ENCODE measurements around the gene UBAP1. TPM values are rescaled to one million over a fixed set of nuclear protein-coding genes. Genes with fewer than 3 reads are reported as not detected.
"Not testable (repeated sequence)": the region's sequence is repeated elsewhere in the genome, so short reads cannot be mapped to it uniquely, and the experiment has no call there.

Gene UBAP1
- polyA plus RNA-seq, 1 donor: 38.9 TPM

DNA sequence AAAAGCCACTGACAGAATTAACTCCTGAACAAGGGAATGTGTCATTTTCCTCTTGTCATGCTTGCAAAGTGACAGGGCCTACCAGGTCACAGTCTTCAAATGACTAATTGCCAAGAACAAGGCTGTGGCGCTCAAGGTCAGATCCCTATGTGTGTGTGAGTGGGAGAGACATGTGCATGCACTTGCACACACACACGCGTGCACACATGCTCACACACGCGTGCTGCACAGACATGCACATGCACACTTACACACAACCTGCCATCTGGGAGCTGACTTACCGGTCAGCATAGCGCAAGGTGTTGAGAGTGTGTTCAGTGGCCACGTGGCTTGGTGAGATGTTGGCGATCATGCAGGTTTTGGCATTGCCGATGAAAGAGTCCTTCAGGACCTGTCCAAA, 80.5 kb downstream of the UBAP1 start:
- no peak for DNase-seq (ENCODE audit: low read depth)

DNA sequence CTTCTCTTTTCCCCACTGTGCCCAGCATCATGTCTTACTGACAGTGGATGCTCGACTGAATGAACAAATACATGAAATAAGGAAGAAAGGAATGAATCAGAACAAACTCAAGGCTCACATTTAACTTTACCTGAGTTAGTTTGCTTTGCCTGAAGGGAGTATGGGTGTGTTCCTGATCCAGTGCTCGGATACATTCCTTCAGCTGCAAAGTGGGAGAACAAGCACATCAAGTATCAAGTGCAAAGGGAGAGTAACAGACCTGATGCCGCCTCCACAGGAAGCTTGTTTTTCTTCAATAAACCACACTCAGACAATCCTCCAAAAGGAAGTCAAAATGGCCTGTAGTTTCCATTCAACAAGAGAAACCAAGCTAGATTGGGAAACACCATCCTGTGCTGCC, 84.1 kb downstream of the UBAP1 start:
- DNase-seq (ENCODE audit: low read depth): no peak

GRCh38 chr9:34267660-34268059, 88.8 kb downstream of the UBAP1 start:
- DNase-seq (ENCODE audit: low read depth): no peak

DNA sequence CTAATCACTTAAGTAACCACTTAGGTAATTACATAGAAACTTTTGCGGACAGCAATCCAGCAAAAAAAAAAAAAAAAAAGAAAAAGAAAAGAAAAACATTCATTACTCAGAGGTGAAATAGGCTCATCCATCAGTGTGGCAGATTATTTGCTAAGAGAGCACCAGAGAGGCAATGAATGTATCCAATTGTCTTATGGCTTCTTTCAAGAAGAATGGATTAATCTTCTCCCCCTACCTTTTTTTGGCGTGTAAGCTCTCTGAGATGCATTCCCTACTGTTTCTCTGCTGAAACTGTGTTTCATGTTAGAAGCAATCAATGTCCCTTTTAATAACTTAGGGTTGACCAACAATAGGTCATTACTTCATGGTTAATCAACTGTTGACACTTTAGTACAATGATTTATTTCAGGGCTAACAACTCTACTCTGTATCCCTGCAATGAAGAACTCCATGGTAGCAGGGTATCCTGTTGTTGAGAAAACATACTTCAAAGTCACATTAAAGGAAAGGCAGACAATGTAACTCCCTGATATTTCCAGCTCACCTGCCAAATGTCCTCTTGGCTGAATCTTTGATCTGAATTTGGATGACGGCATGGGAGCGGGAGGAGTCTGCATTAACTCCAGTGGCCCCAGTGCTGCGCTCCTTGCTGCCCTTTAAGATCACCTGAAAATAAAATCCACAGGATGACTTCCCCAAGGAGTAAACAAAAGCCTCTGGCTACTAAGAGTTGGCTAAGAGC, 92.6 kb downstream of the UBAP1 start:
- DNase-seq (ENCODE audit: low read depth): no peak

- no peak for DNase-seq (ENCODE audit: low read depth)
Observed at GRCh38 chr9:34272101-34272541, 93.3 kb downstream of the UBAP1 start.

- DNase-seq (ENCODE audit: low read depth): not testable (repeated sequence)
Observed at GRCh38 chr9:34273588-34273987, 94.7 kb downstream of the UBAP1 start.

DNA sequence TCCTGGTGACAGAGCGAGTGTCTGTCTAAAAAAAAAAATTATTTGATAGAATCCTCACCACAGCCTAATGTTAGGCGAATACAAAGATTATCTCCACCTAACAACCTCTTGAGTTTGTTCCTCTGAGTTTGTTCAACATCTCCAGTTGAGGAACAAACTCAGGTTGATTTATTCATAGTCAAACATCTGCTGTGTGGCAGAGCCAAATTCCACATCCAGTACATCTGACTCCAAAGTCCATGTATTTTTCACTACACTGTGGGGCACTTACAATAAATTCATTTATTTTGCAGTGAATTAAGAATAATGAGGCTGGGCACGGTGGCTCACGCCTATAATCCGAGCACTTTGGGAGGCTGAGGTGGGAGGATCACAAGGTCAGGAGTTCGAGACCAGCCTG, 97.0 kb downstream of the UBAP1 start:
- no peak for DNase-seq (ENCODE audit: low read depth)

DNA sequence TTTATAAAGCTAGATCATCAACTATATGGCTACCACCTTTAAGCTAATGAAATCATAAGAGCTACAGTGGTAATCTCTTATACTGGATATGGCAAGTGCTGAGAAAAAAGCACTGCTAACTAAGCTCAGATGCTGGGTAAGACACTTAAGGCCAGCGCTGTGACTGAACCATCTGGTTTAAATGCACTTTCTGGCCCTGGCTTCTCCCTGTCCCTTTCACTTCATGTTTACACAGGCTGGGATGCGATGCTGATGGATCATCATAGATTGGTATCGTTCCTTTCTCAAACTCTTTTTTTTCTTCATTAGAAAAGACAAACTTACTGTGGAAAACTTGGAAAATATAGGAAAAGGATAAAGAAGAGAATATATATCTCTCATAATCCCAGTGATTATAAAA, 97.9 kb downstream of the UBAP1 start:
- no peak for DNase-seq (ENCODE audit: low read depth)

DNA sequence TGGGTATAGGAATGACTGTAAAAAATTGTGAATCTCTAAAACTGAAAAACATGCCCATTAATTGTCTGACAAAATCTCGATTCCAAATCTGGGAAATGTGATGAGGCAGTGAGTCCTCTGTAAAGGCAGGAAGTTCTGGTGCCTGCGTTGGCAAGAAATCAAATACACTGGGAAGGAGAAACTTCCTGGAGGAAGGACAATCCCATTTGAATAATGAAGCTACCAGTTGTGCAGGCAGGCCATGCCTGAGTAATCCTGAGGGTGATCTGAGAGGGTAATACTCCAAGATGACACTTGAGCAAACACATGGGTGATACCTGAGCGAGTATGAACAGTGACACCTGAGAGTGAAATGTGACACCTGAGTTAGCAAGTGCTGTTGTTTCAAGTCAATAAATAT, 100.6 kb downstream of the UBAP1 start:
- no peak for DNase-seq (ENCODE audit: low read depth)

DNA sequence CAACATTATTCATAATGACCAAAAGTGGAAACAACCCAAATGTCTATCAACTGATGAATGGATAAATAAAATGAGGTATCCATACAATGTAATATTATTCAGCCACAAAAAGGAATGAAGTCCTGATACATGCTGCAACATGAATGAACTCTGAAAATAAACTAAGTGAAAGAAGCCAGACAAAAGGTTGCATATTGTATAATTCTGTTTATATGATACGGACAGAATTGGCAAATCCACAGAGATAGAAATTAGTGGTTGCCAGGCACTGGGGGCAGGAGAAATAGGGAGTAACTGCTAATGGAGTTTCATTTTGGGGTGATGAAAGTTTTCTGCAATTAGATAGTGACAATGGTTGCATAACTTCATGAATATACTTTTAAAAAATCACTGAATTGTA, 103.3 kb downstream of the UBAP1 start:
- DNase-seq (ENCODE audit: low read depth): no peak

- DNase-seq (ENCODE audit: low read depth): no peak
Observed at GRCh38 chr9:34289159-34289558, 110.3 kb downstream of the UBAP1 start.

- DNase-seq (ENCODE audit: low read depth): no peak
Observed at GRCh38 chr9:34291023-34291422, 112.2 kb downstream of the UBAP1 start.

GRCh38 chr9:34291423-34291822, 112.6 kb downstream of the UBAP1 start:
- no peak for DNase-seq (ENCODE audit: low read depth)

GRCh38 chr9:34292552-34292951, 113.7 kb downstream of the UBAP1 start:
- no peak for DNase-seq (ENCODE audit: low read depth)

DNA sequence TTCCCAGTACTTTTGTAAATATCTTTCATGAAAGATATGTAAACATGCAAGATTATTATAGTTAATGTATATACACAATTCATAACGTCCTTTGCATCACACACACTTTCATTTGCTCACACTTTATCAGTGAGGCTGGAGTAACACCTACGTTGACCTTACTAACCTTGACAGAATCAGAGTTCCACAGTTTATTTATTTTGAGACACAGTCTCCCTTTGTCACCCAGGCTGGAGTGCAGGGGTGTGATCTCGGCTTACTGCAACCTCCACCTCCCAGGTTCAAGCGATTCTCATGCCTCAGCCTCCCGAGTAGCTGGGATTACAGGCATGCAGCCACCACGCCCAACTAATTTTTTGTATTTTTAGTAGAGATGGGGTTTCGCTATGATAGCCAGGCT, 122.2 kb downstream of the UBAP1 start:
- DNase-seq (ENCODE audit: low read depth): not testable (repeated sequence)

Other genes with a start within 250 kb of the UBAP1 start
- gene UBAP2, start 130.2 kb upstream of the UBAP1 start, polyA plus RNA-seq (ENCODE audit: insufficient read length): 72.9 TPM
- 32.2 TPM for gene DCAF12, start 52.3 kb upstream of the UBAP1 start, polyA plus RNA-seq (ENCODE audit: insufficient read length)
- gene KIF24, start 150.2 kb downstream of the UBAP1 start, polyA plus RNA-seq (ENCODE audit: insufficient read length): 15.9 TPM
- gene NUDT2, start 150.5 kb downstream of the UBAP1 start, polyA plus RNA-seq (ENCODE audit: insufficient read length): 27.4 TPM
- gene MYORG, start 197.9 kb downstream of the UBAP1 start, polyA plus RNA-seq (ENCODE audit: insufficient read length): 16.3 TPM

Data from forelimb muscle (tissue), 1 donor.